Erythroblast (primary cell): ENCODE measurements around the gene SLC15A3.

Source experiments
- GATA1 ChIP-seq: IDR thresholded peaks from 2 replicates; pipeline ENCODE4 v1.6.1; 2011; ENCODE audit warnings: low read depth, mild to moderate bottlenecking, control low read depth, low read length, moderate library complexity
- POLR2A ChIP-seq: IDR thresholded peaks from 2 replicates; pipeline ENCODE4 v1.6.1; 2011; ENCODE audit warnings: mild to moderate bottlenecking, low read length

DNA sequence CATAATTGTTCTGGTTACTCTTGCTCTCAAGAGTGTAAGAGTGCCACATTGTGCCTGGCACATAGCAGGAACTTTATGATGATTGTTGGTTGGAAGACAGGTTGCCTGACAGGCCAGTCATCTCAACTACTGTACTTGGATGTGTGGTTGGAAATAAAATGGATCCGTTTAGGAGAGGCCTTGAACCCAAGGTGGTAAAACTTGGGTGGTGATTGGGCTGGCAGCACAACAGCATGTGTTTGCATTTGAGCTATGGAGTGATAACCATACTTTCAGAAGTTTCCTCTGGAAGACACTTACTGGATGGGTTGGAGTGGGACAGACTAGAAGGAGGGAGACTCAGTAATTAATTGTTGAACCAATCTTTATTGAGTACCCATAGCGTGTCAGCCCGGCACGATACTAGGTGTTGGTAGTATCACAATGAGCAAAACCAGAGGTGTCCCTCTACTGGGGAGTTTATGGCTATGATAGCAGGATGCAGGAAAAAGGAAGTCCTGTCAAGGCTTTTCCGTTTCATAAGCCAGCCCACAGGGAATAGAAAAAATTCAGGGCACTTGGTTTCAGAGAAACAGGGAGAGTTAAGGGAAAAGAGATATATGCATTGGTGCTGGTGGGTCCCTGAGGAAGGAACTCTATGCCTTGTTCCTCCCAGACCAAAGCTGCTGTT is 41.1 kb downstream of the SLC15A3 start:
- no peak for TF ChIP-seq POLR2A
- TF ChIP-seq GATA1 = no peak
